Osteoblast (primary cell): ENCODE measurements around the gene UTP15. TPM values are rescaled to one million over a fixed set of nuclear protein-coding genes. Genes with fewer than 3 reads are reported as not detected.

Experiments
- DNase-seq: peaks from one replicate; pipeline ENCODE4 v3.0.0; 2011; ENCODE audit warnings: low spot score, mixed read lengths; ENCODE audit not compliant: insufficient read length; ENCODE audit errors: missing footprints
- H2AFZ ChIP-seq: 2 replicates; pipeline ENCODE4 v1.6.0; 2011; ENCODE audit warnings: mild to moderate bottlenecking, low read length
- H3K27ac ChIP-seq: 2 replicates; pipeline ENCODE4 v1.5.1; 2011; ENCODE audit warnings: mild to moderate bottlenecking, low read depth, low read length, moderate library complexity
- H3K27me3 ChIP-seq: 2 replicates; pipeline ENCODE4 v1.6.0; 2012; ENCODE audit warnings: mild to moderate bottlenecking, control low read depth, inconsistent platforms, low read length, moderate library complexity; ENCODE audit not compliant: insufficient read depth
- H3K36me3 ChIP-seq: 2 replicates; pipeline ENCODE4 v1.5.1; 2011; ENCODE audit warnings: mild to moderate bottlenecking, low read length, control low read depth, moderate library complexity; ENCODE audit not compliant: insufficient read depth
- H3K4me1 ChIP-seq: 2 replicates; pipeline ENCODE4 v1.5.1; 2011; ENCODE audit warnings: mild to moderate bottlenecking, low read length, control low read depth, moderate library complexity; ENCODE audit not compliant: insufficient read depth
- H3K4me2 ChIP-seq: 2 replicates; pipeline ENCODE4 v1.6.0; 2011; ENCODE audit warnings: mild to moderate bottlenecking, low read length; ENCODE audit not compliant: insufficient read depth
- H3K4me3 ChIP-seq: fragments of 200-600 bp; sonication (generic); 3 replicates; pipeline ENCODE4 v1.5.1; 2012; ENCODE audit warnings: mild to moderate bottlenecking, low read length, inconsistent platforms; ENCODE audit not compliant: insufficient read depth
- H3K79me2 ChIP-seq: 2 replicates; pipeline ENCODE4 v1.6.0; 2012; ENCODE audit warnings: mild to moderate bottlenecking, low read length, control low read depth, inconsistent platforms; ENCODE audit not compliant: insufficient read depth
- H3K9me3 ChIP-seq: 2 replicates; pipeline ENCODE4 v1.5.1; 2011; ENCODE audit warnings: low read depth, low read length, control low read depth
- H4K20me1 ChIP-seq: 2 replicates; pipeline ENCODE4 v1.6.0; 2012; ENCODE audit warnings: mild to moderate bottlenecking, low read length, control low read depth; ENCODE audit not compliant: insufficient read depth
- CTCF ChIP-seq: IDR thresholded peaks from 2 replicates; pipeline ENCODE4 v1.5.1; 2011; ENCODE audit warnings: mild to moderate bottlenecking, low read depth, low read length, moderate library complexity; ENCODE audit errors: extremely low read depth
- total RNA-seq: library from RNA; depleted of rRNA; stranded (reverse); fragments of >200 nt; gene quantifications from 2 replicates; pipeline ENCODE4 v1.2.3, GENCODE V29; 2012

Gene UTP15
- total RNA-seq, 1 donor: 20.6 TPM

GRCh38 chr5:73545403-73545779 lies 20.2 kb upstream of the UTP15 start:
- H3K4me2 ChIP-seq: no peak overlapping the region
- TF ChIP-seq CTCF: no peak
- no peaks in the 10 kb centered on the region for H3K36me3 ChIP-seq
- no peak overlapping the region for H2AFZ ChIP-seq
- H3K4me1 ChIP-seq: no peaks in the 10 kb centered on the region
- no peaks in the 10 kb centered on the region for H3K79me2 ChIP-seq
- no peak overlapping the region for H3K4me3 ChIP-seq
- no peak overlapping the region for H3K27ac ChIP-seq
- H3K9me3 ChIP-seq: no peaks in the 10 kb centered on the region
- no peaks in the 10 kb centered on the region for H3K27me3 ChIP-seq
- DNase-seq: no peak
- H4K20me1 ChIP-seq: no peaks in the 10 kb centered on the region

- no peak for TF ChIP-seq CTCF
- H3K79me2 ChIP-seq: no peaks in the 10 kb centered on the region
Observed at GRCh38 chr5:73550016-73550415, 15.5 kb upstream of the UTP15 start.

GRCh38 chr5:73552642-73553041 lies 12.9 kb upstream of the UTP15 start:
- TF ChIP-seq CTCF: no peak
- Histone ChIP-seq H3K27me3 (no peaks in the 10 kb centered on the region), H2AFZ (no peak overlapping the region), H3K27ac (no peak overlapping the region), H3K36me3 (peaks cover 29% of the 10 kb centered on the region), H3K79me2 (no peaks in the 10 kb centered on the region), H3K4me2 (no peak overlapping the region), H3K4me3 (no peak overlapping the region), H3K4me1 (no peaks in the 10 kb centered on the region), H3K9me3 (no peaks in the 10 kb centered on the region), H4K20me1 (no peaks in the 10 kb centered on the region)
- DNase-seq: no peak

More at GRCh38 chr5:73550016-73550415, 15.5 kb upstream of the UTP15 start:
- no peak overlapping the region for H3K4me2 ChIP-seq
- H3K36me3 ChIP-seq: peaks cover 14% of the 10 kb centered on the region
- no peak overlapping the region for H3K27ac ChIP-seq
- H4K20me1 ChIP-seq: no peaks in the 10 kb centered on the region
- H3K4me3 ChIP-seq: no peak overlapping the region
- H2AFZ ChIP-seq: no peak overlapping the region
- DNase-seq: no peak
- no peaks in the 10 kb centered on the region for H3K4me1 ChIP-seq
- no peaks in the 10 kb centered on the region for H3K27me3 ChIP-seq
- no peaks in the 10 kb centered on the region for H3K9me3 ChIP-seq

GRCh38 chr5:73558950-73559349 lies 6.6 kb upstream of the UTP15 start:
- TF ChIP-seq CTCF: no peak
- Histone ChIP-seq H4K20me1 (no peaks in the 10 kb centered on the region), H3K4me3 (no peak overlapping the region), H3K27me3 (no peaks in the 10 kb centered on the region), H3K4me2 (no peak overlapping the region), H3K4me1 (peaks cover 5% of the 10 kb centered on the region), H3K27ac (no peak overlapping the region), H2AFZ (no peak overlapping the region), H3K9me3 (no peaks in the 10 kb centered on the region), H3K36me3 (peaks cover 65% of the 10 kb centered on the region), H3K79me2 (peaks cover 11% of the 10 kb centered on the region)
- no peak for DNase-seq
